Loucy (cell line): Measurements from ENCODE around the gene MBD3.

Source experiments
- H2AFZ ChIP-seq: fragments of 200-600 bp; sonication (generic); 2 replicates; pipeline ENCODE4 v1.6.0; 2016; ENCODE audit warnings: antibody characterized with exemption, mild to moderate bottlenecking, low read length, moderate library complexity
- H3F3A ChIP-seq: fragments of 200-600 bp; 2 replicates; pipeline ENCODE4 v1.6.0; 2016; ENCODE audit warnings: antibody characterized with exemption, low read depth, mild to moderate bottlenecking
- H3K27me3 ChIP-seq: fragments of 200-600 bp; sonication (generic); 2 replicates; pipeline ENCODE4 v1.6.1; 2014; ENCODE audit warnings: low read length, mild to moderate bottlenecking; ENCODE audit not compliant: insufficient read depth, poor library complexity, severe bottlenecking
- H3K36me3 ChIP-seq: fragments of 200-600 bp; sonication (generic); 2 replicates; pipeline ENCODE4 v1.6.1; 2016; ENCODE audit warnings: low read length; ENCODE audit not compliant: insufficient read depth
- H3K4me1 ChIP-seq: fragments of 200-600 bp; sonication (generic); 2 replicates; pipeline ENCODE4 v1.5.1; 2014; ENCODE audit warnings: low read length, mild to moderate bottlenecking; ENCODE audit not compliant: insufficient read depth, poor library complexity, severe bottlenecking
- H3K4me2 ChIP-seq: fragments of 200-600 bp; sonication (generic); 2 replicates; pipeline ENCODE4 v1.6.0; 2014; ENCODE audit warnings: antibody characterized with exemption, low read length, low read depth, mild to moderate bottlenecking; ENCODE audit not compliant: poor library complexity, severe bottlenecking
- H3K4me3 ChIP-seq: fragments of 200-600 bp; sonication (generic); 2 replicates; pipeline ENCODE4 v1.5.1; 2014; ENCODE audit warnings: low read length, mild to moderate bottlenecking, mixed read lengths; ENCODE audit not compliant: poor library complexity, severe bottlenecking
- H3K79me2 ChIP-seq: fragments of 200-600 bp; sonication (generic); 2 replicates; pipeline ENCODE4 v1.6.1; 2014; ENCODE audit warnings: low read length; ENCODE audit not compliant: insufficient read depth
- H3K9ac ChIP-seq: fragments of 200-600 bp; sonication (generic); 2 replicates; pipeline ENCODE4 v1.6.0; 2014; ENCODE audit warnings: mild to moderate bottlenecking, low read depth, low read length, moderate library complexity; ENCODE audit not compliant: poor library complexity, severe bottlenecking
- H3K9me2 ChIP-seq: fragments of 200-600 bp; sonication (generic); replicated peaks from 2 replicates; pipeline ENCODE4 v1.6.1; 2016; ENCODE audit warnings: low read depth, low read length, mixed read lengths
- H3K9me3 ChIP-seq: fragments of 200-600 bp; sonication (generic); 2 replicates; pipeline ENCODE4 v1.6.1; 2014; ENCODE audit warnings: mild to moderate bottlenecking, antibody characterized with exemption, low read length, low read depth; ENCODE audit not compliant: insufficient read depth
- H4K20me1 ChIP-seq: fragments of 200-600 bp; sonication (generic); 2 replicates; pipeline ENCODE4 v1.6.0; 2014; ENCODE audit warnings: antibody characterized with exemption, low read length, mild to moderate bottlenecking; ENCODE audit not compliant: insufficient read depth, poor library complexity, severe bottlenecking
- EZH2phosphoT487 ChIP-seq: fragments of 200-600 bp; IDR thresholded peaks from 2 replicates; pipeline ENCODE4 v1.6.1; 2018; ENCODE audit warnings: antibody characterized with exemption, mild to moderate bottlenecking, moderate library complexity, borderline replicate concordance
- TF ChIP-seq, protein P1 (sequence below): fragments of 200-600 bp; sonication (generic); conservative IDR thresholded peaks from 2 replicates; pipeline ENCODE4 v1.5.1; 2014; ENCODE audit warnings: mild to moderate bottlenecking, antibody characterized with exemption, low read length

MBD3 gene

DNA sequence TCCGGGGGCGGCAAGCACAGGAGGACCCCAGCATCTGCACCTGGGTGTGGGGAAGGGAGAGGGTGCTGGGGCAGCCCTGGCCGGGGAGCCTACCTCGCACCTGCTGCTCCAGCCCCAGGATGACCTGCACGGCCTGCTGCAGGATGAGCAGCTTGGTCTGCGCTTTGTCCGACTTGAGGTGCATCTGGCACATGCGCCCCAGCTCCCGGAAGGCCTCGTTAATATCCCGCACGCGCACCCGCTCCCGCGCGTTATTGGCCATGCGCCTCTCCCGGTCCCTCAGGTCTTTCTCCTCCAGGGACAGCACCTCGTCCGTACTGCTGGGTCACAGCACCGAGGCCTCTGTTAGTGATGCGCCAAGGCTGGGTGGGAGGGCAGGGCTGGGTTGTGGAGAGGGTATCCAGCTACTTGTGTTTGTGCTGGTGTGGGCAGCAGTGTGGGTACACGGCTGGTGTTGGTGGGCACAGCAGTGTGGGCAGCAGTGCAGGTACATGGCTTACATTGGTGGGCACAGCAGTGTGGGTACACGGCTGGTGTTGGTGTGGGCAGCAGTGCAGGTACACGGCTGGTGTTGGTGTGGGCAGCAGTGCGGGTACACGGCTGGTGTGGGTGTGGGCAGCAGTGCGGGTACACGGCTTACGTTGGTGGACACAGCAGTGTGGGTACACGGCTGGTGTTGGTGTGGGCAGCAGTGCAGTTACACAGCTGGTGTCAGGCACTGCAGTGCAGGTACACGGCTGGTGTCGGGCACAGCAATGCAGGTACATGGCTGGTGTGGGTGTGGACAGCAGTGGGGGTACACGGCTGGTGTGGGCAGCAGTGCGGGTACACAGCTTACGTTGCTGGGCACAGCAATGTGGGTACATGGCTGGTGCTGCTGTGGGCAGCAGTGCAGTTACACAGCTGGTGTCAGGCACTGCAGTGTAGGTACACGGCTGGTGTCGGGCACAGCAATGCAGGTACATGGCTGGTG, 19.7 kb upstream of the MBD3 start:
- Histone ChIP-seq H4K20me1 (peaks cover 8% of the 10 kb centered on the region), H3K4me2 (no peak overlapping the region), H3K9me2 (no peaks in the 10 kb centered on the region), H3F3A (no peaks in the 10 kb centered on the region; the same call in 1 of the 2 replicates), H3K79me2 (no peaks in the 10 kb centered on the region), H3K9me3 (no peaks in the 10 kb centered on the region), H3K4me3 (no peak overlapping the region), H2AFZ (no peak overlapping the region), H3K27me3 (no peaks in the 10 kb centered on the region), H3K36me3 (peaks cover 75% of the 10 kb centered on the region; the same call in 1 of the 2 replicates), H3K9ac (no peak overlapping the region), H3K4me1 (no peaks in the 10 kb centered on the region)
- TF ChIP-seq, protein P1, sequence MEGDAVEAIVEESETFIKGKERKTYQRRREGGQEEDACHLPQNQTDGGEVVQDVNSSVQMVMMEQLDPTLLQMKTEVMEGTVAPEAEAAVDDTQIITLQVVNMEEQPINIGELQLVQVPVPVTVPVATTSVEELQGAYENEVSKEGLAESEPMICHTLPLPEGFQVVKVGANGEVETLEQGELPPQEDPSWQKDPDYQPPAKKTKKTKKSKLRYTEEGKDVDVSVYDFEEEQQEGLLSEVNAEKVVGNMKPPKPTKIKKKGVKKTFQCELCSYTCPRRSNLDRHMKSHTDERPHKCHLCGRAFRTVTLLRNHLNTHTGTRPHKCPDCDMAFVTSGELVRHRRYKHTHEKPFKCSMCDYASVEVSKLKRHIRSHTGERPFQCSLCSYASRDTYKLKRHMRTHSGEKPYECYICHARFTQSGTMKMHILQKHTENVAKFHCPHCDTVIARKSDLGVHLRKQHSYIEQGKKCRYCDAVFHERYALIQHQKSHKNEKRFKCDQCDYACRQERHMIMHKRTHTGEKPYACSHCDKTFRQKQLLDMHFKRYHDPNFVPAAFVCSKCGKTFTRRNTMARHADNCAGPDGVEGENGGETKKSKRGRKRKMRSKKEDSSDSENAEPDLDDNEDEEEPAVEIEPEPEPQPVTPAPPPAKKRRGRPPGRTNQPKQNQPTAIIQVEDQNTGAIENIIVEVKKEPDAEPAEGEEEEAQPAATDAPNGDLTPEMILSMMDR, result no peak

DNA sequence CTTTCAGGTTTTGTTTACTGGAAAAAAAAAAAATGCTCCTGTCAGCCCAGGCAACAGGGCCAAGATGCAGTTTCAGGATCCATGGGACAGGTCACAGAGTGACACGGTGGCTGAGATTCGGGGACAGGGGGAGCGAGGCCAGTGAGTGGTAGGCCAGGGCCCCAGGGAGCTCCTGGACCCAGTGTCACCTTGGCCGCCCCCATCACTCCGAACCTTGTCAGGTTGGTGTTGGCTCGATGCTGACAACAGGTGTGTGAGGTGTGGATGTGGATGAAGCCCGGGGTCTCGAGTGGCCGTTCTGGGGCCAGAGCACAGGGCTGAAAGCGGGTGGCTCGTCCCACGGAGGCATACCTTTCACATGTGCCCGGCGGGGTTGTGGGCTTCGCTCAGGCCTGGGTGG, 18.7 kb upstream of the MBD3 start:
- peaks cover 65% of the 10 kb centered on the region; the same call in 1 of the 2 replicates for H3K36me3 ChIP-seq
- no peaks in the 10 kb centered on the region; the same call in 1 of the 2 replicates for H3F3A ChIP-seq

DNA sequence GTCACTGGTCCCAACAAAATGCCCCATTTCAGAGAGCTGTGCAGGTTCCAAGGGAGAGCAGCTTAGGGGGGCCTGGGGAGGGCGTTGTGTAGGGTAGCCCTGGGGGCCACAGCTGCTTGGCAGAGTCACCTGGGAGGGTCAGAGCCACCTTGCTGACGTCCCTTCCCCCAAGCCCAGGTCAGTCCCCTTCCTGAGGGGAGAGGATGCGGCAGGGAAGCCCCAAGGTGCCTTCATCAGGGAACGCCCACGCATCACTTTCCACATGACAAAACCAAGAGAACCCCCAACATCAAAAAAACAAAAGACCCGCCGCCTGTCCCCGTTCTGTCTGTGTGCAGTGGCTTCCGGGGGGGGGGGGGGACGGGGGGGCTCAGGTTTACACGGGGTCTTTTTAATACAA, 17.9 kb upstream of the MBD3 start:
- peaks cover 6% of the 10 kb centered on the region for H4K20me1 ChIP-seq
- no peak overlapping the region for H3K4me2 ChIP-seq
- H3K79me2 ChIP-seq, result no peaks in the 10 kb centered on the region
- no peak for TF ChIP-seq EZH2phosphoT487
- TF ChIP-seq, protein P1, result no peak
- H3K9me3 ChIP-seq, result no peaks in the 10 kb centered on the region
- no peak overlapping the region for H3K9ac ChIP-seq
- peaks cover 5% of the 10 kb centered on the region for H3K4me1 ChIP-seq
- peaks cover 59% of the 10 kb centered on the region; the same call in 1 of the 2 replicates for H3K36me3 ChIP-seq
- no peak overlapping the region for H2AFZ ChIP-seq
- no peaks in the 10 kb centered on the region for H3K27me3 ChIP-seq
- H3K4me3 ChIP-seq, result no peak overlapping the region
- peaks cover 6% of the 10 kb centered on the region; the same call in 1 of the 2 replicates for H3F3A ChIP-seq
- no peaks in the 10 kb centered on the region for H3K9me2 ChIP-seq

More for the DNA sequence above, 18.7 kb upstream of the MBD3 start:
- Histone ChIP-seq H3K9me3 (no peaks in the 10 kb centered on the region), H3K9ac (no peak overlapping the region), H3K79me2 (no peaks in the 10 kb centered on the region), H3K4me3 (no peak overlapping the region), H3K4me2 (no peak overlapping the region), H3K27me3 (no peaks in the 10 kb centered on the region), H2AFZ (no peak overlapping the region), H3K9me2 (no peaks in the 10 kb centered on the region), H3K4me1 (peaks cover under 1% of the 10 kb centered on the region), H4K20me1 (peaks cover 6% of the 10 kb centered on the region)
- TF ChIP-seq, protein P1, result no peak
- TF ChIP-seq EZH2phosphoT487, result no peak
